TTC549 (cell line): ENCODE results near the gene TNFAIP8L1.

Source experiments
- FAIRE-seq: peaks from 2 replicates; lab custom pipeline; 2012; peaks lifted over from hg19 to GRCh38; lab: Jason Lieb, UNC

The TNFAIP8L1 gene

GRCh38 chr19:4650159-4650558, 10.8 kb downstream of the TNFAIP8L1 start:
- FAIRE-seq, result no peak

- no peak for FAIRE-seq
Measured at GRCh38 chr19:4652075-4652474, 12.8 kb downstream of the TNFAIP8L1 start.

- FAIRE-seq, result no peak
Measured at GRCh38 chr19:4653793-4654436, 14.6 kb downstream of the TNFAIP8L1 start.

GRCh38 chr19:4654437-4655361, 15.4 kb downstream of the TNFAIP8L1 start:
- no peak for FAIRE-seq

GRCh38 chr19:4656102-4656501, 16.8 kb downstream of the TNFAIP8L1 start:
- FAIRE-seq, result no peak

GRCh38 chr19:4657262-4657661, 17.9 kb downstream of the TNFAIP8L1 start:
- no peak for FAIRE-seq

GRCh38 chr19:4657835-4658234, 18.5 kb downstream of the TNFAIP8L1 start:
- no peak for FAIRE-seq

GRCh38 chr19:4660181-4660791, 21.0 kb downstream of the TNFAIP8L1 start:
- no peak for FAIRE-seq

- no peak for FAIRE-seq
Measured at GRCh38 chr19:4660993-4661392, 21.7 kb downstream of the TNFAIP8L1 start.

- FAIRE-seq, result no peak
Measured at GRCh38 chr19:4662020-4662695, 22.8 kb downstream of the TNFAIP8L1 start.

GRCh38 chr19:4662812-4663211, 23.5 kb downstream of the TNFAIP8L1 start:
- FAIRE-seq, result no peak

- FAIRE-seq, result no peak
Measured at GRCh38 chr19:4664642-4665041, 25.3 kb downstream of the TNFAIP8L1 start.

- FAIRE-seq, result no peak
Measured at GRCh38 chr19:4669723-4670480, 30.6 kb downstream of the TNFAIP8L1 start, which contains the start of gene MYDGF. TSS of gene MYDGF (minus strand) at chr19:4670342. CDS start at chr19:4670334, 8 bp downstream.

GRCh38 chr19:4671185-4671851, 32.0 kb downstream of the TNFAIP8L1 start:
- FAIRE-seq, result no peak

- FAIRE-seq, result no peak
Measured at GRCh38 chr19:4673216-4673615, 33.9 kb downstream of the TNFAIP8L1 start.

GRCh38 chr19:4673726-4674125, 34.4 kb downstream of the TNFAIP8L1 start:
- no peak for FAIRE-seq

- no peak for FAIRE-seq
Measured at GRCh38 chr19:4675346-4675745, 36.0 kb downstream of the TNFAIP8L1 start.

- FAIRE-seq, result peak; percentile 9
Measured at GRCh38 chr19:4676955-4677731, 37.8 kb downstream of the TNFAIP8L1 start.

- no peak for FAIRE-seq
Measured at GRCh38 chr19:4678881-4679790, 39.8 kb downstream of the TNFAIP8L1 start.
